GM18951 (cell line): ENCODE results near the gene CBARP.
"Not testable (repeated sequence)": the region's sequence is repeated elsewhere in the genome, so short reads cannot be mapped to it uniquely, and the experiment has no call there.

Experiments used
- POLR2A ChIP-seq: IDR thresholded peaks from 4 replicates; pipeline ENCODE4 v1.6.1; 2011; ENCODE audit warnings: mild to moderate bottlenecking; ENCODE audit not compliant: insufficient read length, insufficient read depth; ENCODE audit errors: extremely low read depth
- in situ Hi-C: fragments of 300-500 bp; cut with MboI; formaldehyde crosslinking; loops from one replicate; pipeline ENCODE4 v1.12.0; 2022; ENCODE audit warnings: low sequenced_read_pairs, mixed read lengths, inconsistent platforms; ENCODE audit not compliant: unreplicated experiment

CBARP gene

DNA sequence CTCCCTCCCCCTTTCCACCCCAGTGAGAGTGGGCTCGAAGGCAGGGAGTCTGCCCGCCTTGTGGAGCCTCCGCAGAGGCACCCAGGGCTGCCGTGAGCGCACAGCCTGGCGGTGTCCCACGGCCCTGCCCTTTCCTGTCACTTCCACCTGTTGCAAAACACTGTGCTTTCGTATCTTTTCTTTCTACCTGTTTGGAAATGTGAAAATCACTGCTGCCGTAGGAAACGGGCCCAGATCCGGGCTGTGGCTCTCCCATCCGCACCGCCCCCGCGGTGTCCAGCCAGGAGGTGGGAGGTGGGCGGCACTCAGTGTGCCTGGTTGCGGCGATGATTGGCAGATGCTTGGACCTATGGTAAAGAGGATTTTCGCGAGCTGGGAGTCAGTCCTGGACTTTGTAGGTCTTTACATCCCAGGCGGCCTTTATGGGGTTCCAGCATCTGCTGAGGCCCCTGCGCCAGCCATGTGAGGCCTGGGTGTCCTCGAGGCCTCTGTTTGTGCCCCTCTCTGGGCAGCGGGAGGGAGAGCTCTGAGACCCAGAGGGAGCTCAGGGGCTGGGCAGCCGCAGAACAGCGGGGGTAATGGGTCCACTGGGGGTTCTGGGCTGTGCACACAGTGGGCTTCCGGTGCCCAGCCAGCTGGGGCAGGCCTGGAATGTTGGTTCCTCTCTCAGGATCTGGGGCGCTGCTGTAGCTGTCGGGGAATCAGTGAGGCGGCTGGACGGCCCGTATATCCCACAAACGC is 26.1 kb downstream of the CBARP start:
- no peak for TF ChIP-seq POLR2A
- in situ Hi-C loops, result no loop called here

DNA sequence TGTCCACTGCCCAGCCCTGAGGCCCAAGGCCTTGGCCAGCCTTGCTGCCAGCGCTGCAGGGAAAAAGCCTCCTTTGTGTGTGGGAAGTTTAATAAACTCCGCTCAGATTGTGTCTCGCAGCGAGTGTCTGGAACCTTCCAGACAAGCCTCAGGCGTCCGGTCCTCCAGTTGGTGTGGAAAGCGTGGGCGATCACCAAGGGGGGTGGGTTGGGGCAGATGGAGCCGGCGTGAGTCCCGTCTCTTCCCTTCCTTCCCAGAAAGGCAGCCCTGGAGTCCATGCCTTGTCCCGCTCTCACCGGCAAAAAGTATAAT is 27.6 kb downstream of the CBARP start:
- in situ Hi-C loops, result no loop called here
- TF ChIP-seq POLR2A, result no peak

DNA sequence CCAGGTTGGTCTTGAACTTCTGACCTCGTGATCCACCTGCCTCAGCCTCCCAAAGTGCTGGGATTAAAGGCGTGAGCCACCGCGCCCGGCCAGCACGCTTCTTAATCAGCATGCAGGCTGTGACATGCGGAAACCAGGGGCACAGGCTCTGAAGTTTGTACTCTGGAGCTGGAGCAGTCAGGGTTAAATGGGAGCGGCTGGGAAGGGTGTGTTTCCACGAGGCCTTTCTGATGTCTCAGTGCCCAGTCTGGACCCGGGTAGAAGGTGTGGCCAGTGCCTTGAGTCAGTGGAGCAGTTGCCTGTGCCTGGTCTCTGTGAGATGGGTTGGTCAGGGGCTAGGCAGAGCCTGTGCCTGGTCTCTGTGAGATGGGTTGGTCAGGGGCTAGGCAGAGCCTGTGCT is 29.0 kb downstream of the CBARP start:
- in situ Hi-C loops, result not testable (repeated sequence)

DNA sequence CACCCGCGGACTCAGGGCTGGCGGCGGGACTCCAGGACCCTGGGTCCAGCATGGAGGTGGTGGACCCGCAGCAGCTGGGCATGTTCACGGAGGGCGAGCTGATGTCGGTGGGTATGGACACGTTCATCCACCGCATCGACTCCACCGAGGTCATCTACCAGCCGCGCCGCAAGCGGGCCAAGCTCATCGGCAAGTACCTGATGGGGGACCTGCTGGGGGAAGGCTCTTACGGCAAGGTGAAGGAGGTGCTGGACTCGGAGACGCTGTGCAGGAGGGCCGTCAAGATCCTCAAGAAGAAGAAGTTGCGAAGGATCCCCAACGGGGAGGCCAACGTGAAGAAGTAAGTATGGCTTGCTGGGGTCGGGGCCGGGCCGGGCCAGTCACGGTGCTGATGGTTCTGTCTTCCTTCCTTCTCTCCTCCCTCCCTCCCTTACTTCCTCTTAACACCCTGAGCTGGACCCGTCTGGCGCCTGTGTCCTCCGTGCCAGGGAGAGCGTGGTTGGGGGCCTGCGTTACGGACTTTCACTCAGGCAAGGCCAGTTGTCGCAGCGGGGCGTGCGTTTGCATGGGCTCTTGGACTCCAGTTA is 30.8 kb downstream of the CBARP start:
- in situ Hi-C loops, result no loop called here
- TF ChIP-seq POLR2A, result no peak

DNA sequence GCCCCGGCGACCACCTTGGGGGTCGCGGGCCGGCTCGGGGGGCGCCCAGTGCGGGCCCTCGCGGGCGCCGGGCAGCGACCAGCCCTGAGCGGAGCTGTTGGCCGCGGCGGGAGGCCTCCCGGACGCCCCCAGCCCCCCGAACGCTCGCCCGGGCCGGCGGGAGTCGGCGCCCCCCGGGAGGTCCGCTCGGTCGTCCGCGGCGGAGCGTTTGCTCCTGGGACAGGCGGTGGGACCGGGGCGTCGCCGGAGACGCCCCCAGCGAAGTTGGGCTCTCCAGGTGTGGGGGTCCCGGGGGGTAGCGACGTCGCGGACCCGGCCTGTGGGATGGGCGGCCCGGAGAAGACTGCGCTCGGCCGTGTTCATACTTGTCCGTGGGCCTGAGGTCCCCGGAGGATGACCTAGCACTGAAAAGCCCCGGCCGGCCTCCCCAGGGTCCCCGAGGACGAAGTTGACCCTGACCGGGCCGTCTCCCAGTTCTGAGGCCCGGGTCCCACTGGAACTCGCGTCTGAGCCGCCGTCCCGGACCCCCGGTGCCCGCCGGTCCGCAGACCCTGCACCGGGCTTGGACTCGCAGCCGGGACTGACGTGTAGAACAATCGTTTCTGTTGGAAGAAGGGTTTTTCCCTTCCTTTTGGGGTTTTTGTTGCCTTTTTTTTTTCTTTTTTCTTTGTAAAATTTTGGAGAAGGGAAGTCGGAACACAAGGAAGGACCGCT is 31.5 kb downstream of the CBARP start:
- peak; percentile 3 for TF ChIP-seq POLR2A
- in situ Hi-C loops, result no loop called here

DNA sequence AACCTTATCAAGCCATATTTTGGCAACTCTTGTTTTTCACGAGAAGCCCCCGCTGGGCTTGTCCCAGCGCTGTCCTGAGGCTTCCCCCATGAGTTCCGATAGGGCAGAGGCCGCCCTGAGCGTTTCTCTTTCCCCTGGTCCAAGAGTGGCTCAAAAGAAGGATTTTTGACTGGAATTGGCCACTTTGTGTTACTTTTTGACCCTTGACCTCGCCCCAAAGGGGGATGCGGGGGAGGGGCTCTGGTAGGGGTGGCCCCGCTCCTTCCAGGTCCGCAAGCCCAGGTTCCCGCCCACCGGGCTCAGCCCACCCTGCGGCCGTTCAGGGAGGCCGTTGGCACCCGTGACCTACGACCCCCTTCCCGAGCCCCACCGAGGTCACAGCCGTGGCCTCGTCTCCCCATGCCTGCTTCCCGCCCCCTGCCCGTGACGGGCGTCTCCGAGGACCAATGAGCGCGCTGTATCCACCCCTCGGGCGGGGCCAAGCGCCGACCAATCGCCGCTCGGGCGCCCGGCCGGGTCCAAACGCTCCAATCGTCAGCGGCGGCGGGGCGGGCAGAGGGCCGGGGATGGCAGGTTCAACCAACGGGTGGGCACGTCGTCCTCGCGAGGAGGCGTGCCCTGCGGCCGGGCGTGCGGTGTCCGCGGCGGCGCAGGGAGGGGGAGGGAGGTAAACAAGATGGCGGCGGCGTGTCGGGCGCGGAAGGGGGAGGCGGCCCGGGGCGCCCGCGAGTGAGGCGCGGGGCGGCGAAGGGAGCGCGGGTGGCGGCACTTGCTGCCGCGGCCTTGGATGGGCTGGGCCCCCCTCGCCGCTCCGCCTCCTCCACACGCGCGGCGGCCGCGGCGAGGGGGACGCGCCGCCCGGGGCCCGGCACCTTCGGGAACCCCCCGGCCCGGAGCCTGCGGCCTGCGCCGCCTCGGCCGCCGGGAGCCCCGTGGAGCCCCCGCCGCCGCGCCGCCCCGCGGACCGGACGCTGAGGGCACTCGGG is 32.4 kb downstream of the CBARP start, which contains the start of gene STK11:
TSS of gene STK11 (plus strand) at position 665 of the 986 bp plus-strand sequence. CDS start 1,136 bp downstream, outside the sequence.
- in situ Hi-C loops, result no loop called here
- peak; percentile 79 for TF ChIP-seq POLR2A

DNA sequence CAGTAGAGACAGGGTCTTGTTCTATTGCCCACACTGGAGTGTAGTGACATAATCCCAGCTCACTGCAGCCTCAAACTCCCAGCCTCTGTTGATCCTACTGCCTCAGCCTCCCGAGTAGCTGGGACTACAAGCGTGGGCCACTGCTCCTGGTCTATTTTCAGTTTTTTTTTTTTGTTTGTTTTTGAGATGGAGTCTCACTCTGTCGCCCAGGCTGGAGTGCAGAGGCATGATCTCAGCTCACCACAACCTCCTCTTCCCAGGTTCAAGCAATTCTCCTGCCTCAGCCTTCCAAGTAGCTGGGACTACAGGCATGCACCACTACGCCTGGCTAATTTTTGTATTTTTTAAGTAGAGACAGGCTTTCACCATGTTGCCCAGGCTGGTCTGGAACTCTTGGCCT is 37.2 kb downstream of the CBARP start:
- in situ Hi-C loops, result not testable (repeated sequence)

DNA sequence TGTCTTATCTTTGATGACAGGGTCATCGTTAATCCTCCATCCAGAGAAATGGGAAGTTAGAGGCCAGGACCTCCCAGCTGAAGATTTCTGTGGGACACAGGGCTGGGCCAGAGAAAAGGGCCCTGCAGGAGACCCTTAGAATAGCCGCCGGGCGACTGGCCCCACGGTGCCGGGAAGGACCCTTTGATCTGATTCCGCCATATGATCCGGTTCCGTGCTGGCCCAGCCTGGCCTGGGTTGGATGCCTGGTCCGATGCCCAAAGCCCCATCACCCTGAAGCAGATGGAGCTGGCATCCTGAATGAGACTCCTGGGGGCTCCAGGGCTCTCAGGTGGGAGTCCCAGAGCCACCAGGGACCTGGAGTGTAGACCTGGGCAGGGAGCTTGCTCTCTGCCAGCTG is 38.3 kb downstream of the CBARP start:
- TF ChIP-seq POLR2A, result no peak
- in situ Hi-C loops, result no loop called here

DNA sequence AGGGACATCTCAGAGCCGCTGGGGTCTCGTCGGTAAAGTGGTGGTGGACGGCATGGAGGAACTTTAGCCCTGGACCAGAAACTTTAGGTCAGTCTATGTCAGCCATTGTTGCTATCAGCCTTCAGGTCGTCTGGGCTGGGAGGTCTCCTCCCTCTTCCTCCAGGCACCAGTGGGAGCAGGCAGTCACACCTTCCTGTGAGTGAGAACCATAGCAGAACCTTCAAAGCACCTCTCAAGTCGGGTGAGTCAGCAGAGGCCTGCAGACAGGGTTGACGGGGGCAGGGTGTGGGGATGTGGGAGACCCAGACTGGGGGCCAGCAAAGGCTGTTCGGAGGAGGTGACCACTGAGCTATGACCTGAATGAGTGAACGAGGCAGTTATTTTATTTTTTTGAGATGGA is 48.4 kb downstream of the CBARP start:
- in situ Hi-C loops, result no loop called here
- TF ChIP-seq POLR2A, result no peak

DNA sequence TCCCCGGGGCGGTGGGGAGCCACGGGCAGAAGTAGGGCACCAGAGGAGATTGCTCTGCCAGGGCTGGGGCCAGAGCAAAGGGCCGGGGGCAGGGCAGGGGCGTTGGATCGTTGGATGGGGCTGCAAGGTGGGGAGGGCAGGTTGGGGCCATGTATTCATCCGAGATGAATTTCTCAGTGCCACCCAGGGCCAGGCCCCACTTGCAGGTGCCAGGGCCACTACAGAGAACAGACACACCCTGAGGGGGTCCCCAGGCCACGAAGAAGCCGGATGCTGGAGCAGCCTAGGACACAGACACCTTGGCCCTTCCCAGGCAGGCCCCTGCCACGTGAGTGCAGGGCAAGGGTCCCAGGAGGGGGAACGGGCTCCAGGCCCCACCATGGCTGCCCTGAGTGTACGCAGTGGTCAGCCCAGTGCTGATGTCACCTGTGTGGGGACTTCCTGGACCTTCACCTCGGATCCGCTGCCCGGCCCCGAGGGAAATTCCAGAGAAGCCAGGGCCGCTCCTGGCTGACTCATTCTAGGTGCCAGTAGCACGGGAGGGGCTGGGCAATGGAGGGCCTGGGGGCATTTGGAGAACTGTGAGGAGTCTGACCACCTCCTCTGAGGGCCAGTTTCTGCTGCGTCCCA is 54.1 kb downstream of the CBARP start:
- in situ Hi-C loops, result no loop called here
- TF ChIP-seq POLR2A, result no peak

DNA sequence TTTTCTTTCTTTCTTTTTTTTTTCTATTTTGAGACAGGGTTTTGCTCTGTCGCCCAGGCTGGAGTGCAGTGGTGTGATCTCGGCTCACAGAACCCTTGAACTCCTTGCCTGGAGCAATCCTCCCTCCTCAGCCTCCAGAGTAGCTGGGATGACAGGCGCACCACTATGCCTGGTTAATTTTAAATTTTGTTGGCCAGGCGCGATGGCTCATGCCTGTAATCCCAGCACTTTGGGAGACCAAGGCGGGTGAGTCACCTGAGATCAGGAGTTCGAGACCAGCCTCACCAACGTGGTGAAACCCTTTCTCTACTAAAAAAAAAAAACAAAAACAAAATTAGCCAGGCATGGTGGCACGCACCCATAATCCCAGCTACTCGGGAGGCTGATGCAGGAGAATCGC is 55.1 kb downstream of the CBARP start:
- in situ Hi-C loops, result no loop called here
- no peak for TF ChIP-seq POLR2A

DNA sequence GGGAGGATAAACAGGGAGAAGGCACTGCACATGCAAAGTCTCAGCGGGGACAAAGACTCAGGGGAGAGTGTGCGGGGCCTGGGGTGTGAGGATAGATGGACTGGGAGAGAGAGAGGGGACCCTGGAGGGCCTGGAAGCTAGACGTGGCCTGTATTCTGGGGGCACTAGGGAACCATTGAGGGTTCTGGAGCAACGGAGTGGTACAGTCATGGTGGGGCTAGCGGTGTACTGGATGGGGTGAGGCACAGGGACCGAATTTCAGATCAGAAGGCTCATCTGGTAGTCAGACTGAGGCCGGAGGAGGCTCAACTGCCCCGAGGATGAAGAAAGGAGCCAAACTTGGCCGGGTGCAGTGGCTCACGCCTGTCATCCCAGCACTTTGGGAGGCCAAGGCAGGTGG is 55.7 kb downstream of the CBARP start:
- in situ Hi-C loops, result no loop called here
- no peak for TF ChIP-seq POLR2A

DNA sequence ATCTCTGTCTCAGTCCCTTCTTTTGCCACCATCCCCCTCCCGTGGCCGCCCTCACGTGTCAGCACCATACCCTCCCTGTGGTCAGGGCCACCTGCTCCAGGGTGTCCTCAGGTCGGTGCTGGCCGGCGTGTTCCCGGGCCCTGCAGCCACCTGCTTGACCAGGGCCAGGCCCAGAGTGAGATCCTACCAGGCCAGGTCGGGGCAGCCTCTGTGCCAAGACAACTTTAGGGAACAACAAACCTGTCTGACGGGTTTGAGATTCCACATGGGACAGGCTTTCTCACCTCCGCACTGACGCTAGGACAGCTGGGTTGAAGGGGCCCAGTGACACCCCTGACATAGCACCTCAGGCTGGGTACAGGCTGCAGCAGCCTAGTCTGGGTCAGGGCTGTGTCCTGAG is 56.2 kb downstream of the CBARP start:
- no peak for TF ChIP-seq POLR2A
- in situ Hi-C loops, result no loop called here
